OCI-LY7 (cell line): Measurements from ENCODE around the gene AP3S2. TPM values are rescaled to one million over a fixed set of nuclear protein-coding genes. Genes with fewer than 3 reads are reported as not detected.

Experiments
- BruUV-seq: library from RNA; stranded (reverse); fragments of 400-500 nt; replicated peaks from 2 replicates; lab custom pipeline; 2021; lab: Mats Ljungman, UMichigan
- CTCF ChIA-PET: fragments of 300-600 bp; sonication (Branson Sonifier 250); formaldehyde crosslinking; loops from one replicate; lab custom pipeline; 2022; ENCODE audit warnings: antibody characterized with exemption; ENCODE audit not compliant: unreplicated experiment; lab: Charles Lee
- POLR2A ChIA-PET: fragments of 300-600 bp; sonication (Branson Sonifier 250); formaldehyde crosslinking; loops from one replicate; lab custom pipeline; 2022; ENCODE audit warnings: antibody characterized with exemption; lab: Charles Lee
- DNase-seq: peaks from one replicate; pipeline ENCODE4 v3.0.0-alpha.2; 2015; ENCODE audit warnings: low spot score
- H2AFZ ChIP-seq: fragments of 200-600 bp; sonication (generic), shearing (Covaris generic); 2 replicates; pipeline ENCODE4 v1.6.1; 2014; ENCODE audit warnings: mild to moderate bottlenecking, antibody characterized with exemption, low read length, moderate library complexity
- H3K27ac ChIP-seq: fragments of 200-600 bp; sonication (generic); 2 replicates; pipeline ENCODE4 v1.5.1; 2014; ENCODE audit warnings: mixed run types, low read depth, mild to moderate bottlenecking, moderate library complexity, low read length, inconsistent platforms; ENCODE audit not compliant: poor library complexity, severe bottlenecking
- H3K36me3 ChIP-seq: fragments of 200-600 bp; sonication (generic); 2 replicates; pipeline ENCODE4 v1.6.1; 2014; ENCODE audit warnings: mild to moderate bottlenecking, antibody characterized with exemption, low read length, moderate library complexity, mixed read lengths; ENCODE audit not compliant: insufficient read depth
- H3K4me1 ChIP-seq: fragments of 200-600 bp; sonication (generic); 2 replicates; pipeline ENCODE4 v1.5.1; 2014; ENCODE audit warnings: mild to moderate bottlenecking, low read length; ENCODE audit not compliant: insufficient read depth, poor library complexity, severe bottlenecking
- H3K4me2 ChIP-seq: fragments of 200-600 bp; sonication (generic); 2 replicates; pipeline ENCODE4 v1.6.1; 2014; ENCODE audit warnings: mild to moderate bottlenecking, low read length
- H3K4me3 ChIP-seq: fragments of 200-600 bp; sonication (generic); 2 replicates; pipeline ENCODE4 v1.5.1; 2014; ENCODE audit warnings: mild to moderate bottlenecking, low read depth, low read length; ENCODE audit not compliant: poor library complexity, severe bottlenecking
- H3K79me2 ChIP-seq: fragments of 200-600 bp; sonication (generic); 2 replicates; pipeline ENCODE4 v1.6.1; 2016; ENCODE audit warnings: low read depth, mild to moderate bottlenecking, low read length, moderate library complexity, mixed read lengths; ENCODE audit not compliant: insufficient read depth
- H3K9me2 ChIP-seq: fragments of 200-600 bp; sonication (generic); 2 replicates; pipeline ENCODE4 v1.6.1; 2016; ENCODE audit warnings: mild to moderate bottlenecking, low read length, mixed read lengths; ENCODE audit not compliant: insufficient read depth
- H3K9me3 ChIP-seq: fragments of 200-600 bp; sonication (generic); 2 replicates; pipeline ENCODE4 v1.6.1; 2014; ENCODE audit warnings: mild to moderate bottlenecking, mixed run types, low read length, mixed read lengths
- H4K20me1 ChIP-seq: fragments of 200-600 bp; sonication (generic); 2 replicates; pipeline ENCODE4 v1.6.1; 2014; ENCODE audit warnings: mild to moderate bottlenecking, antibody characterized with exemption, low read length, moderate library complexity, mixed read lengths; ENCODE audit not compliant: insufficient read depth
- CTCF ChIP-seq: fragments of 200-600 bp; sonication (generic); conservative IDR thresholded peaks from 2 replicates; pipeline ENCODE4 v1.5.1; 2014; ENCODE audit warnings: mild to moderate bottlenecking, antibody characterized with exemption, low read length, moderate library complexity, mixed read lengths
- EZH2phosphoT487 ChIP-seq: fragments of 200-600 bp; sonication (generic); IDR thresholded peaks from 2 replicates; pipeline ENCODE4 v1.6.1; 2018; ENCODE audit warnings: low read depth, borderline replicate concordance, mild to moderate bottlenecking, mixed run types, antibody characterized with exemption, low read length, moderate library complexity, mixed read lengths
- intact Hi-C: fragments of 100-400 bp; cut with micrococcal nuclease; formaldehyde crosslinking; loops from one replicate; pipeline ENCODE4 v1.10.0; 2022; ENCODE audit not compliant: unreplicated experiment
- total RNA-seq, 2 experiments: library from RNA; depleted of rRNA in 1 of 2; stranded (reverse); fragments of >200 nt in 1 of 2; shearing (Covaris generic) in 1 of 2; gene quantifications; 2 replicates each; pipeline ENCODE4 v1.2.3, GENCODE V29; 2014 to 2022

The AP3S2 gene
- total RNA-seq, 2 experiments from 2014 or later: 20.8 to 30.4 TPM

- DNase-seq: no peak
- H3K4me1 ChIP-seq: no peaks in the 10 kb centered on the region
- no peak overlapping the region for H3K27ac ChIP-seq
- H2AFZ ChIP-seq: no peak overlapping the region
- no peaks in the 10 kb centered on the region for H3K79me2 ChIP-seq
- H3K9me3 ChIP-seq: no peaks in the 10 kb centered on the region
- no peaks in the 10 kb centered on the region for H3K9me2 ChIP-seq
- ChIA-PET CTCF (no interaction called here), POLR2A (no interaction called here)
- no peak overlapping the region for H3K4me2 ChIP-seq
- no peak overlapping the region for H3K4me3 ChIP-seq
- H3K36me3 ChIP-seq: no peaks in the 10 kb centered on the region
- no TSS peak for BruUV-seq
- TF ChIP-seq CTCF (no peak), EZH2phosphoT487 (no peak)
- intact Hi-C loops: no loop called here
- no peaks in the 10 kb centered on the region for H4K20me1 ChIP-seq
Measured at GRCh38 chr15:89936051-89936785, 42.4 kb upstream of the AP3S2 start.

GRCh38 chr15:89932880-89933279 lies 39.1 kb upstream of the AP3S2 start:
- no peak for DNase-seq
- Histone ChIP-seq H3K27ac (no peak overlapping the region), H2AFZ (no peak overlapping the region), H3K4me1 (no peaks in the 10 kb centered on the region), H3K9me3 (no peaks in the 10 kb centered on the region), H3K4me3 (no peak overlapping the region), H3K4me2 (no peak overlapping the region), H3K9me2 (no peaks in the 10 kb centered on the region), H3K36me3 (no peaks in the 10 kb centered on the region), H4K20me1 (no peaks in the 10 kb centered on the region), H3K79me2 (no peaks in the 10 kb centered on the region)
- TF ChIP-seq EZH2phosphoT487 (no peak), CTCF (no peak)
- CTCF ChIA-PET: no interaction called here
- intact Hi-C loops: no loop called here
- BruUV-seq: no TSS peak
- POLR2A ChIA-PET: interaction anchor here (0.7 kb wide), 1 partner anchor 15 kb away, joined by 3 read pairs; no protein-coding TSS in a partner anchor

- no peak for DNase-seq
- intact Hi-C loops: no loop called here
- Histone ChIP-seq H3K27ac (no peak overlapping the region), H4K20me1 (no peaks in the 10 kb centered on the region), H3K36me3 (no peaks in the 10 kb centered on the region), H3K9me3 (no peaks in the 10 kb centered on the region), H3K4me1 (no peaks in the 10 kb centered on the region), H3K9me2 (no peaks in the 10 kb centered on the region), H2AFZ (no peak overlapping the region), H3K79me2 (no peaks in the 10 kb centered on the region), H3K4me2 (no peak overlapping the region), H3K4me3 (no peak overlapping the region)
- CTCF ChIA-PET: no interaction called here
- BruUV-seq: no TSS peak
- no peak for TF ChIP-seq CTCF
- POLR2A ChIA-PET: interaction anchor here (0.5 to 0.6 kb wide), 2 partner anchors 9 to 142 kb away, joined by 3 to 4 read pairs; no protein-coding TSS in a partner anchor
Measured at GRCh38 chr15:89928421-89928820, 34.6 kb upstream of the AP3S2 start.
